Measurements from ENCODE around the gene CCDC137. TPM values are rescaled to one million over a fixed set of nuclear protein-coding genes. Genes with fewer than 3 reads are reported as not detected.

CCDC137 gene
- total and polyA plus RNA-seq, 2 of the 13 experiments (the other 11 are each of a cell fraction or from before 2014, with no cell fraction given), result 14.6 to 39.1 TPM

- POLR2A ChIA-PET, result interaction anchor here (3.8 kb wide), 1 partner anchor 26 kb away, joined by 13 read pairs; the partner anchor contains the start of gene MRPL12
- CTCF ChIA-PET (ENCODE audit: low intra/inter-chr PET ratio, low total read pairs), result no interaction called here
- no peaks in the 10 kb centered on the region for H4K20me1 ChIP-seq (ENCODE audit: insufficient read depth, low read length)
- BruUV-seq (replicated peaks), result no TSS peak
- TF ChIP-seq THAP11 (CRISPR knock-in tag; IDR thresholded peaks at IDR 0.05) (no peak), POLR2A (IDR thresholded peaks at IDR 0.05; ENCODE audit: insufficient read depth in 1 of 2, low read depth in 2 of 2, low read length in 2 of 2) (0 out of 4 replicates have a peak, but pooled peaks of 1 of the 2 experiments have one; percentile 26), ELF3 (CRISPR knock-in tag; IDR thresholded peaks at IDR 0.05) (no peak), AGO2 (optimal IDR thresholded peaks at IDR 0.05; ENCODE audit: low read depth, low read length) (peak; percentile 72), HNRNPL (IDR thresholded peaks at IDR 0.05; ENCODE audit: low read depth, low read length) (0 out of 2 replicates have a peak, but pooled peaks have one; percentile 10), ONECUT2 (CRISPR knock-in tag; IDR thresholded peaks at IDR 0.05) (no peak)
- TF ChIP-seq, protein P1, sequence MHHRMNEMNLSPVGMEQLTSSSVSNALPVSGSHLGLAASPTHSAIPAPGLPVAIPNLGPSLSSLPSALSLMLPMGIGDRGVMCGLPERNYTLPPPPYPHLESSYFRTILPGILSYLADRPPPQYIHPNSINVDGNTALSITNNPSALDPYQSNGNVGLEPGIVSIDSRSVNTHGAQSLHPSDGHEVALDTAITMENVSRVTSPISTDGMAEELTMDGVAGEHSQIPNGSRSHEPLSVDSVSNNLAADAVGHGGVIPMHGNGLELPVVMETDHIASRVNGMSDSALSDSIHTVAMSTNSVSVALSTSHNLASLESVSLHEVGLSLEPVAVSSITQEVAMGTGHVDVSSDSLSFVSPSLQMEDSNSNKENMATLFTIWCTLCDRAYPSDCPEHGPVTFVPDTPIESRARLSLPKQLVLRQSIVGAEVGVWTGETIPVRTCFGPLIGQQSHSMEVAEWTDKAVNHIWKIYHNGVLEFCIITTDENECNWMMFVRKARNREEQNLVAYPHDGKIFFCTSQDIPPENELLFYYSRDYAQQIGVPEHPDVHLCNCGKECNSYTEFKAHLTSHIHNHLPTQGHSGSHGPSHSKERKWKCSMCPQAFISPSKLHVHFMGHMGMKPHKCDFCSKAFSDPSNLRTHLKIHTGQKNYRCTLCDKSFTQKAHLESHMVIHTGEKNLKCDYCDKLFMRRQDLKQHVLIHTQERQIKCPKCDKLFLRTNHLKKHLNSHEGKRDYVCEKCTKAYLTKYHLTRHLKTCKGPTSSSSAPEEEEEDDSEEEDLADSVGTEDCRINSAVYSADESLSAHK (CRISPR knock-in tag; IDR thresholded peaks at IDR 0.05; ENCODE audit: borderline replicate concordance), result no peak
- H3K27me3 ChIP-seq (ENCODE audit: control insufficient read depth in 1 of 2, insufficient read depth in 2 of 2, low read length in 2 of 2), result no peaks in the 10 kb centered on the region
- in situ Hi-C loops (cut with HindIII; ENCODE audit: extremely low pct_ligation_motif_present, low pct_unique_long_range_greater_than_20kb) (no loop called here), intact Hi-C loops (cut with micrococcal nuclease; ENCODE audit: unreplicated experiment) (no loop called here)
- ATAC-seq (peak; percentile 17), FAIRE-seq (no peak), DNase-seq (ENCODE audit: low spot score) (no peak)
- H3K4me3 ChIP-seq (replicated peaks in 1 of 3; ENCODE audit: insufficient read depth in 1 of 3, low read depth in 2 of 3, low read length in 3 of 3), result no peak overlapping the region
- peaks cover 19 to 25% of the 10 kb centered on the region in 2 experiments; a peak in 4 of 5 replicates for H3K36me3 ChIP-seq (replicated peaks in 1 of 2; ENCODE audit: control insufficient read depth in 1 of 2, insufficient read depth in 2 of 2, low read length in 2 of 2)
- H2AFZ ChIP-seq (ENCODE audit: low read length), result no peak overlapping the region
- H3K9ac ChIP-seq (ENCODE audit: insufficient read depth, low read depth, low read length), result no peak overlapping the region
- no peaks in the 10 kb centered on the region for H3K9me3 ChIP-seq (ENCODE audit: low read length)
- H3K4me2 ChIP-seq (ENCODE audit: low read depth, low read length), result no peak overlapping the region
- peaks cover 24% of the 10 kb centered on the region for H3K4me1 ChIP-seq (ENCODE audit: insufficient read depth, low read length)
- H3K79me2 ChIP-seq (ENCODE audit: insufficient read depth, low read length), result no peaks in the 10 kb centered on the region
- no peak overlapping the region for H3K27ac ChIP-seq (ENCODE audit: extremely low read length, insufficient read depth, low read length)
- WGBS (ENCODE audit: low lambda C conversion rate), result 85% methylated on average over 12 of the region's 17 CpGs
Measured at GRCh38 chr17:81676906-81677305, 10.4 kb downstream of the CCDC137 start.
